Natural killer cell treated with Interleukin-12 subunit alpha and Interleukin-12 subunit beta and Interleukin-15 and Interleukin-18, amount 100 ng/mL, for 72 hours (primary cell): ENCODE measurements around the gene YIPF2. TPM values are rescaled to one million over a fixed set of nuclear protein-coding genes. Genes with fewer than 3 reads are reported as not detected.

ENCODE experiments used
- ATAC-seq, 2 donors: fragments of 150-1000 bp; cut with Tn5 transposase in 1 of 2; sonication (Bioruptor Pico), chemical (Tn5 transposase) in 1 of 2; 2 replicates each; pipeline ENCODE4 v1.10.0; 2021
- DNase-seq: peaks from one replicate; pipeline ENCODE4 v3.0.0; 2022; ENCODE audit warnings: low spot score
- H3K27ac Mint-ChIP-seq, 2 donors: 1 replicate in 1 of 2; 2 replicates in 1 of 2; pipeline ENCODE4 v1.8.0; 2022; ENCODE audit warnings: mixed read lengths in 2 of 2, mild to moderate bottlenecking in 1 of 2, moderate library complexity in 1 of 2
- H3K27me3 Mint-ChIP-seq, 2 donors: 1 replicate in 1 of 2; 2 replicates in 1 of 2; pipeline ENCODE4 v1.8.0; 2022; ENCODE audit warnings: mixed read lengths in 2 of 2
- H3K36me3 Mint-ChIP-seq: one replicate; pipeline ENCODE4 v1.8.0; 2022; ENCODE audit warnings: mixed read lengths
- H3K4me1 Mint-ChIP-seq, 2 donors: 1 replicate in 1 of 2; 2 replicates in 1 of 2; pipeline ENCODE4 v1.8.0; 2022; ENCODE audit warnings: low read depth in 2 of 2, mixed read lengths in 2 of 2, mild to moderate bottlenecking in 1 of 2
- H3K4me3 Mint-ChIP-seq: one replicate; pipeline ENCODE4 v1.8.0; 2022; ENCODE audit warnings: mixed read lengths
- H3K9me3 Mint-ChIP-seq: 2 replicates; pipeline ENCODE4 v1.8.0; 2022; ENCODE audit warnings: mixed read lengths
- total RNA-seq, 2 donors: library from RNA; stranded (reverse); gene quantifications; one replicate each; pipeline ENCODE4 v1.2.3, GENCODE V29; 2022

The YIPF2 gene
- total RNA-seq, 2 donors from 2014 or later = 33.8 to 37.2 TPM

GRCh38 chr19:10911579-10912363, 16.7 kb downstream of the YIPF2 start:
- no peaks in the 10 kb centered on the region for H3K36me3 Mint-ChIP-seq
- no peaks in the 10 kb centered on the region for H3K9me3 Mint-ChIP-seq
- H3K4me3 Mint-ChIP-seq = no peak overlapping the region
- no peak overlapping the region for H3K27ac Mint-ChIP-seq
- no peaks in the 10 kb centered on the region for H3K27me3 Mint-ChIP-seq
- DNase-seq (no peak), ATAC-seq (no peak)
- no peaks in the 10 kb centered on the region for H3K4me1 Mint-ChIP-seq

- H3K4me1 Mint-ChIP-seq = peaks cover 0 to 2% of the 10 kb centered on the region in 2 donors
- H3K36me3 Mint-ChIP-seq = no peaks in the 10 kb centered on the region
- no peak for ATAC-seq
- no peak for DNase-seq
- H3K4me3 Mint-ChIP-seq = no peak overlapping the region
- no peak overlapping the region for H3K27ac Mint-ChIP-seq
- no peaks in the 10 kb centered on the region for H3K9me3 Mint-ChIP-seq
- no peaks in the 10 kb centered on the region for H3K27me3 Mint-ChIP-seq
Measured at GRCh38 chr19:10908380-10908960, 20.0 kb downstream of the YIPF2 start.

- ATAC-seq = no peak
- H3K36me3 Mint-ChIP-seq = no peaks in the 10 kb centered on the region
- no peak overlapping the region for H3K4me3 Mint-ChIP-seq
- no peaks in the 10 kb centered on the region for H3K9me3 Mint-ChIP-seq
- no peaks in the 10 kb centered on the region for H3K27me3 Mint-ChIP-seq
- H3K27ac Mint-ChIP-seq = no peak overlapping the region
- H3K4me1 Mint-ChIP-seq = peaks cover 0 to 2% of the 10 kb centered on the region in 2 donors
- no peak for DNase-seq
Measured at GRCh38 chr19:10907925-10908324, 20.5 kb downstream of the YIPF2 start.

GRCh38 chr19:10899151-10899653, 29.2 kb downstream of the YIPF2 start:
- H3K27ac Mint-ChIP-seq = no peak overlapping the region
- H3K9me3 Mint-ChIP-seq = no peaks in the 10 kb centered on the region
- ATAC-seq (no peak), DNase-seq (no peak)
- H3K27me3 Mint-ChIP-seq = no peaks in the 10 kb centered on the region
- no peaks in the 10 kb centered on the region for H3K36me3 Mint-ChIP-seq
- no peak overlapping the region for H3K4me3 Mint-ChIP-seq
- peaks cover 6 to 12% of the 10 kb centered on the region in 2 donors for H3K4me1 Mint-ChIP-seq

- Mint-ChIP-seq H3K27me3 (no peaks in the 10 kb centered on the region), H3K9me3 (no peaks in the 10 kb centered on the region), H3K27ac (no peak overlapping the region), H3K36me3 (no peaks in the 10 kb centered on the region), H3K4me3 (no peak overlapping the region), H3K4me1 (peaks cover 6 to 12% of the 10 kb centered on the region in 2 donors)
- DNase-seq = no peak
- ATAC-seq = no peak
Measured at GRCh38 chr19:10898633-10899032, 29.8 kb downstream of the YIPF2 start.

- Mint-ChIP-seq H3K4me1 (peaks cover 6 to 12% of the 10 kb centered on the region in 2 donors), H3K27ac (peak overlapping the region in 1 of 2 donors; percentile 26), H3K27me3 (no peaks in the 10 kb centered on the region), H3K36me3 (no peaks in the 10 kb centered on the region), H3K4me3 (no peak overlapping the region), H3K9me3 (no peaks in the 10 kb centered on the region)
- peak; percentile 48 to 61 for ATAC-seq
- no peak for DNase-seq
Measured at GRCh38 chr19:10896851-10897526, 31.4 kb downstream of the YIPF2 start.

GRCh38 chr19:10895920-10896319, 32.5 kb downstream of the YIPF2 start:
- ATAC-seq = no peak
- Mint-ChIP-seq H3K9me3 (no peaks in the 10 kb centered on the region), H3K36me3 (no peaks in the 10 kb centered on the region), H3K27me3 (no peaks in the 10 kb centered on the region), H3K4me1 (peaks cover 6 to 12% of the 10 kb centered on the region in 2 donors), H3K27ac (no peak overlapping the region), H3K4me3 (no peak overlapping the region)
- no peak for DNase-seq

GRCh38 chr19:10895363-10895762, 33.1 kb downstream of the YIPF2 start:
- peaks cover 6 to 12% of the 10 kb centered on the region in 2 donors for H3K4me1 Mint-ChIP-seq
- no peak overlapping the region for H3K27ac Mint-ChIP-seq
- DNase-seq (no peak), ATAC-seq (no peak)
- H3K27me3 Mint-ChIP-seq = no peaks in the 10 kb centered on the region
- H3K4me3 Mint-ChIP-seq = no peak overlapping the region
- H3K36me3 Mint-ChIP-seq = no peaks in the 10 kb centered on the region
- no peaks in the 10 kb centered on the region for H3K9me3 Mint-ChIP-seq

- no peak for DNase-seq
- peaks cover 6 to 9% of the 10 kb centered on the region in 2 donors for H3K4me1 Mint-ChIP-seq
- H3K27me3 Mint-ChIP-seq = no peaks in the 10 kb centered on the region
- H3K9me3 Mint-ChIP-seq = no peaks in the 10 kb centered on the region
- no peaks in the 10 kb centered on the region for H3K36me3 Mint-ChIP-seq
- H3K4me3 Mint-ChIP-seq = no peak overlapping the region
- no peak for ATAC-seq
- no peak overlapping the region for H3K27ac Mint-ChIP-seq
Measured at GRCh38 chr19:10894911-10895213, 33.6 kb downstream of the YIPF2 start.

GRCh38 chr19:10892256-10892655, 36.2 kb downstream of the YIPF2 start:
- DNase-seq (no peak), ATAC-seq (no peak)
- H3K4me1 Mint-ChIP-seq = peaks cover 6 to 10% of the 10 kb centered on the region in 2 donors
- no peaks in the 10 kb centered on the region for H3K27me3 Mint-ChIP-seq
- no peaks in the 10 kb centered on the region for H3K36me3 Mint-ChIP-seq
- H3K27ac Mint-ChIP-seq = no peak overlapping the region
- no peaks in the 10 kb centered on the region for H3K9me3 Mint-ChIP-seq
- H3K4me3 Mint-ChIP-seq = no peak overlapping the region

- Mint-ChIP-seq H3K4me3 (no peak overlapping the region), H3K36me3 (no peaks in the 10 kb centered on the region), H3K27me3 (no peaks in the 10 kb centered on the region), H3K4me1 (peaks cover under 1 to 7% of the 10 kb centered on the region in 2 donors), H3K9me3 (no peaks in the 10 kb centered on the region), H3K27ac (no peak overlapping the region)
- no peak for ATAC-seq
- no peak for DNase-seq
Measured at GRCh38 chr19:10891405-10892086, 36.9 kb downstream of the YIPF2 start.

GRCh38 chr19:10889880-10890279, 38.6 kb downstream of the YIPF2 start:
- ATAC-seq = no peak
- no peak overlapping the region for H3K4me3 Mint-ChIP-seq
- peaks cover 0 to 6% of the 10 kb centered on the region in 2 donors for H3K4me1 Mint-ChIP-seq
- no peaks in the 10 kb centered on the region for H3K36me3 Mint-ChIP-seq
- no peaks in the 10 kb centered on the region for H3K9me3 Mint-ChIP-seq
- H3K27me3 Mint-ChIP-seq = no peaks in the 10 kb centered on the region
- DNase-seq = no peak
- H3K27ac Mint-ChIP-seq = no peak overlapping the region

GRCh38 chr19:10888421-10888866, 40.0 kb downstream of the YIPF2 start:
- no peak for DNase-seq
- Mint-ChIP-seq H3K27me3 (no peaks in the 10 kb centered on the region), H3K4me1 (peaks cover 0 to 3% of the 10 kb centered on the region in 2 donors), H3K27ac (no peak overlapping the region), H3K9me3 (no peaks in the 10 kb centered on the region), H3K36me3 (no peaks in the 10 kb centered on the region), H3K4me3 (no peak overlapping the region)
- ATAC-seq = no peak
